ENCODE results near the gene DLGAP1. TPM values are rescaled to one million over a fixed set of nuclear protein-coding genes. Genes with fewer than 3 reads are reported as not detected.

DLGAP1 gene
- total RNA-seq, 1 experiment from 2014 or later, result 23.2 TPM

- H2BK20ac ChIP-seq (ENCODE audit: low read depth, low read length, poor library complexity, severe bottlenecking), result no peak overlapping the region
- no peak overlapping the region for H3K4me2 ChIP-seq (ENCODE audit: insufficient read depth, insufficient read length, low read length)
- H3K56ac ChIP-seq (ENCODE audit: insufficient read length, low read depth, low read length), result no peak overlapping the region
- H3K23ac ChIP-seq (ENCODE audit: insufficient read length, low read depth, low read length), result no peak overlapping the region
- Mint-ChIP-seq H3K27me3 (ENCODE audit: low read depth) (peaks cover 2% of the 10 kb centered on the region; the same call in 1 of the 2 replicates), H3K4me3 (no peak overlapping the region), H3K9me3 (no peaks in the 10 kb centered on the region), H3K27ac (peak overlapping the region in 1 of 3 experiments; percentile 35; a peak in 1 of 7 replicates), H3K36me3 (ENCODE audit: insufficient read depth in 1 of 3, low read depth in 3 of 3) (no peaks in the 10 kb centered on the region), H3K4me1 (peaks cover 31 to 41% of the 10 kb centered on the region in 2 experiments)
- H3K14ac ChIP-seq (ENCODE audit: insufficient read depth, low read length), result no peak overlapping the region
- no peak overlapping the region for H2AK5ac ChIP-seq (ENCODE audit: insufficient read length, low read length)
- peaks cover 3% of the 10 kb centered on the region; the same call in 1 of the 2 replicates for H3K4me1 ChIP-seq (ENCODE audit: insufficient read depth, low read length)
- TF ChIP-seq, protein P1, sequence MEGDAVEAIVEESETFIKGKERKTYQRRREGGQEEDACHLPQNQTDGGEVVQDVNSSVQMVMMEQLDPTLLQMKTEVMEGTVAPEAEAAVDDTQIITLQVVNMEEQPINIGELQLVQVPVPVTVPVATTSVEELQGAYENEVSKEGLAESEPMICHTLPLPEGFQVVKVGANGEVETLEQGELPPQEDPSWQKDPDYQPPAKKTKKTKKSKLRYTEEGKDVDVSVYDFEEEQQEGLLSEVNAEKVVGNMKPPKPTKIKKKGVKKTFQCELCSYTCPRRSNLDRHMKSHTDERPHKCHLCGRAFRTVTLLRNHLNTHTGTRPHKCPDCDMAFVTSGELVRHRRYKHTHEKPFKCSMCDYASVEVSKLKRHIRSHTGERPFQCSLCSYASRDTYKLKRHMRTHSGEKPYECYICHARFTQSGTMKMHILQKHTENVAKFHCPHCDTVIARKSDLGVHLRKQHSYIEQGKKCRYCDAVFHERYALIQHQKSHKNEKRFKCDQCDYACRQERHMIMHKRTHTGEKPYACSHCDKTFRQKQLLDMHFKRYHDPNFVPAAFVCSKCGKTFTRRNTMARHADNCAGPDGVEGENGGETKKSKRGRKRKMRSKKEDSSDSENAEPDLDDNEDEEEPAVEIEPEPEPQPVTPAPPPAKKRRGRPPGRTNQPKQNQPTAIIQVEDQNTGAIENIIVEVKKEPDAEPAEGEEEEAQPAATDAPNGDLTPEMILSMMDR (conservative IDR thresholded peaks at IDR 0.05), result peak; percentile 57
- H3K4ac ChIP-seq (ENCODE audit: low read depth, low read length), result no peak overlapping the region
- H4K91ac ChIP-seq (ENCODE audit: insufficient read length, low read depth, low read length), result no peak overlapping the region
- H2BK15ac ChIP-seq (ENCODE audit: low read depth, low read length), result no peak overlapping the region
- no peaks in the 10 kb centered on the region for H3K23me2 ChIP-seq (ENCODE audit: insufficient read length, low read depth, low read length, poor library complexity, severe bottlenecking)
- H4K20me1 ChIP-seq (ENCODE audit: control insufficient read depth, insufficient read depth, insufficient read length), result no peaks in the 10 kb centered on the region
- no peak overlapping the region for H2AFZ ChIP-seq (ENCODE audit: low read length)
- H3K9me3 ChIP-seq (ENCODE audit: control insufficient read depth, low read depth, low read length), result no peaks in the 10 kb centered on the region
- H3K27ac ChIP-seq (ENCODE audit: insufficient read length, low read depth, low read length), result no peak overlapping the region
- H2BK5ac ChIP-seq (ENCODE audit: insufficient read length, low read length), result no peak overlapping the region
- H2BK120ac ChIP-seq (ENCODE audit: low read depth, low read length, poor library complexity, severe bottlenecking), result no peak overlapping the region
- no peaks in the 10 kb centered on the region for H3K79me2 ChIP-seq (ENCODE audit: insufficient read depth, low read length)
- no peak overlapping the region for H3K18ac ChIP-seq (ENCODE audit: insufficient read length, low read depth, low read length)
- no peak overlapping the region for H2BK12ac ChIP-seq (ENCODE audit: insufficient read length, low read depth, low read length)
- H4K5ac ChIP-seq (ENCODE audit: insufficient read length, low read depth, low read length), result no peak overlapping the region
- no peaks in the 10 kb centered on the region for H3K79me1 ChIP-seq (ENCODE audit: insufficient read depth, low read depth, low read length, poor library complexity, severe bottlenecking)
- no CpG with 5 or more reads among the region's 2 CpGs for WGBS (ENCODE audit: extremely low coverage, insufficient read length, low lambda C conversion rate)
- no peak overlapping the region for H3T11ph ChIP-seq (ENCODE audit: low read length)
- no peaks in the 10 kb centered on the region for H3K27me3 ChIP-seq (ENCODE audit: insufficient read depth, low read length)
- H3K9ac ChIP-seq (ENCODE audit: extremely low read depth, insufficient read length, low read length), result no peak overlapping the region
- no peak for DNase-seq
- H4K8ac ChIP-seq (replicated peaks; ENCODE audit: insufficient read length, low read depth, low read length), result no peak overlapping the region
Measured at GRCh38 chr18:3970929-3971328, 484.2 kb downstream of the DLGAP1 start.
